Urothelium cell line (cell line): Measurements from ENCODE around the gene LRCH1.
A peak's percentile ranks its signal among the peaks of the same experiment; 100 is the strongest.

ENCODE experiments used
- DNase-seq: peaks from one replicate; pipeline ENCODE4 v3.0.0; 2011; ENCODE audit warnings: low spot score, mixed read lengths
- FAIRE-seq: peaks from 2 replicates; lab custom pipeline; 2011; peaks lifted over from hg19 to GRCh38; lab: Jason Lieb, UNC

LRCH1 gene

GRCh38 chr13:46659413-46660065 lies 106.6 kb downstream of the LRCH1 start:
- FAIRE-seq: no peak
- DNase-seq: no peak

GRCh38 chr13:46660416-46660815 lies 107.4 kb downstream of the LRCH1 start:
- no peak for FAIRE-seq

GRCh38 chr13:46660857-46661256 lies 107.9 kb downstream of the LRCH1 start:
- FAIRE-seq: no peak
- no peak for DNase-seq

More at GRCh38 chr13:46660416-46660815, 107.4 kb downstream of the LRCH1 start:
- no peak for DNase-seq

- FAIRE-seq (no peak), DNase-seq (no peak)
These were observed 109.7 kb downstream of the LRCH1 start for GRCh38 chr13:46662690-46663089.

- no peak for DNase-seq
- no peak for FAIRE-seq
These were observed 110.5 kb downstream of the LRCH1 start for GRCh38 chr13:46663206-46664037.

- DNase-seq (no peak), FAIRE-seq (no peak)
These were observed 111.2 kb downstream of the LRCH1 start for GRCh38 chr13:46664195-46664594.

GRCh38 chr13:46665248-46665632 lies 112.3 kb downstream of the LRCH1 start:
- DNase-seq (no peak), FAIRE-seq (no peak)

- DNase-seq (no peak), FAIRE-seq (no peak)
These were observed 112.9 kb downstream of the LRCH1 start for GRCh38 chr13:46665633-46666482.

GRCh38 chr13:46666727-46667456 lies 113.9 kb downstream of the LRCH1 start:
- FAIRE-seq (no peak), DNase-seq (no peak)

- FAIRE-seq: no peak
- no peak for DNase-seq
These were observed 114.8 kb downstream of the LRCH1 start for GRCh38 chr13:46667687-46668281.

GRCh38 chr13:46668302-46668720 lies 115.3 kb downstream of the LRCH1 start:
- DNase-seq: peak; percentile 2
- no peak for FAIRE-seq

GRCh38 chr13:46668931-46669525 lies 116.1 kb downstream of the LRCH1 start:
- no peak for DNase-seq
- FAIRE-seq: no peak

- FAIRE-seq (no peak), DNase-seq (no peak)
These were observed 119.5 kb downstream of the LRCH1 start for GRCh38 chr13:46672338-46673090.

- FAIRE-seq: no peak
- DNase-seq: no peak
These were observed 122.0 kb downstream of the LRCH1 start for GRCh38 chr13:46675016-46675415.

GRCh38 chr13:46676378-46676725 lies 123.4 kb downstream of the LRCH1 start:
- FAIRE-seq (no peak), DNase-seq (no peak)

GRCh38 chr13:46679369-46680120 lies 126.6 kb downstream of the LRCH1 start:
- FAIRE-seq (no peak), DNase-seq (no peak)

- FAIRE-seq (no peak), DNase-seq (no peak)
These were observed 129.0 kb downstream of the LRCH1 start for GRCh38 chr13:46682015-46682414.

- DNase-seq (no peak), FAIRE-seq (no peak)
These were observed 129.7 kb downstream of the LRCH1 start for GRCh38 chr13:46682707-46683106.
